ENCODE measurements around the gene CNTNAP2.

- TF ChIP-seq CTCF (IDR thresholded peaks at IDR 0.05) (no peak), POLR2A (IDR thresholded peaks at IDR 0.05) (no peak)
These were observed 1494.8 kb downstream of the CNTNAP2 start for GRCh38 chr7:147611431-147611830.
